WTC11 (cell line): Measurements from ENCODE around the gene PTPRB. TPM values are rescaled to one million over a fixed set of nuclear protein-coding genes. Genes with fewer than 3 reads are reported as not detected.

Experiments
- ATAC-seq: fragments of 200-7000 bp; cut with Tn5 transposase; 2 replicates; pipeline ENCODE4 v1.10.0; 2021; ENCODE audit warnings: mild to moderate bottlenecking, moderate library complexity
- CTCF ChIA-PET: fragments of 300-600 bp; sonication (Branson Sonifier 250); formaldehyde crosslinking; loops from one replicate; lab custom pipeline; 2021; ENCODE audit warnings: antibody characterized with exemption; lab: Charles Lee
- POLR2A ChIA-PET: fragments of 350-600 bp; sonication (Branson Sonifier 250); formaldehyde crosslinking; loops from one replicate; lab custom pipeline; 2021; ENCODE audit warnings: antibody characterized with exemption; lab: Charles Lee
- DNase-seq: peaks from one replicate; pipeline ENCODE4 v3.0.0; 2021; ENCODE audit warnings: low spot score
- H3K27ac Mint-ChIP-seq: 2 replicates; pipeline ENCODE4 v1.8.0; 2021; ENCODE audit warnings: mixed read lengths
- H3K27me3 Mint-ChIP-seq: 2 replicates; pipeline ENCODE4 v1.8.0; 2021; ENCODE audit warnings: low read depth, mild to moderate bottlenecking, moderate library complexity, mixed read lengths
- H3K36me3 Mint-ChIP-seq: 2 replicates; pipeline ENCODE4 v1.8.0; 2021; ENCODE audit warnings: mixed read lengths
- H3K4me1 Mint-ChIP-seq: 2 replicates; pipeline ENCODE4 v1.8.0; 2022; ENCODE audit warnings: mixed read lengths
- H3K4me3 Mint-ChIP-seq: 2 replicates; pipeline ENCODE4 v1.8.0; 2021; ENCODE audit warnings: mild to moderate bottlenecking, moderate library complexity, mixed read lengths
- H3K9me3 Mint-ChIP-seq: 2 replicates; pipeline ENCODE4 v1.8.0; 2021; ENCODE audit warnings: mixed read lengths
- ATF1 ChIP-seq: sonication (generic); formaldehyde crosslinking; IDR thresholded peaks from 2 replicates; pipeline ENCODE4 v1.8.1; 2023; ENCODE audit warnings: mild to moderate bottlenecking, moderate library complexity, missing genetic modification reagents
- CBFB ChIP-seq: sonication (generic); formaldehyde crosslinking; IDR thresholded peaks from 2 replicates; pipeline ENCODE4 v1.8.1; 2022; ENCODE audit warnings: mild to moderate bottlenecking, low read depth, missing genetic modification reagents
- ELF4 ChIP-seq: sonication (generic); formaldehyde crosslinking; IDR thresholded peaks from 2 replicates; pipeline ENCODE4 v1.8.1; 2022; ENCODE audit warnings: low read depth, mild to moderate bottlenecking, moderate library complexity, missing genetic modification reagents
- EMX1 ChIP-seq: fragments of 250-450 bp; sonication (Bioruptor Pico); IDR thresholded peaks from 2 replicates; pipeline ENCODE4 v1.8.0; 2021; ENCODE audit warnings: mild to moderate bottlenecking
- ESRRA ChIP-seq: sonication (generic); formaldehyde crosslinking; IDR thresholded peaks from 2 replicates; pipeline ENCODE4 v1.8.1; 2022; ENCODE audit warnings: mild to moderate bottlenecking, missing genetic modification reagents, borderline replicate concordance
- FOXK1 ChIP-seq: sonication (generic); formaldehyde crosslinking; IDR thresholded peaks from 2 replicates; pipeline ENCODE4 v1.8.0; 2022; ENCODE audit warnings: mild to moderate bottlenecking, moderate library complexity, missing genetic modification reagents
- GRHL2 ChIP-seq: fragments of 250-450 bp; sonication (Bioruptor Pico); IDR thresholded peaks from 2 replicates; pipeline ENCODE4 v1.8.0; 2022; ENCODE audit warnings: mild to moderate bottlenecking, moderate library complexity; ENCODE audit not compliant: insufficient replicate concordance, severe bottlenecking
- HMGA2 ChIP-seq: fragments of 250-450 bp; sonication (Bioruptor Pico); IDR thresholded peaks from 2 replicates; pipeline ENCODE4 v1.4.0; 2021; ENCODE audit warnings: mild to moderate bottlenecking, moderate library complexity
- IRF2 ChIP-seq: sonication (generic); formaldehyde crosslinking; IDR thresholded peaks from 2 replicates; pipeline ENCODE4 v1.8.0; 2022; ENCODE audit warnings: low read depth, missing genetic modification reagents, borderline replicate concordance
- KAT7 ChIP-seq: sonication (generic); formaldehyde crosslinking; IDR thresholded peaks from 2 replicates; pipeline ENCODE4 v1.8.1; 2023; ENCODE audit warnings: missing genetic modification reagents, mild to moderate bottlenecking, borderline replicate concordance
- MLX ChIP-seq: sonication (generic); formaldehyde crosslinking; IDR thresholded peaks from 2 replicates; pipeline ENCODE4 v1.8.1; 2023; ENCODE audit warnings: mild to moderate bottlenecking, missing genetic modification reagents, moderate library complexity
- MXD4 ChIP-seq: fragments of 250-450 bp; sonication (Bioruptor Pico); IDR thresholded peaks from 2 replicates; pipeline ENCODE4 v1.8.0; 2021; ENCODE audit warnings: mild to moderate bottlenecking, moderate library complexity, borderline replicate concordance
- MYBL2 ChIP-seq: sonication (generic); formaldehyde crosslinking; IDR thresholded peaks from 2 replicates; pipeline ENCODE4 v1.8.1; 2023; ENCODE audit warnings: mild to moderate bottlenecking, moderate library complexity, missing genetic modification reagents
- NFE2L1 ChIP-seq: sonication (generic); formaldehyde crosslinking; IDR thresholded peaks from 2 replicates; pipeline ENCODE4 v1.8.1; 2023; ENCODE audit warnings: missing genetic modification reagents
- NR2C2 ChIP-seq: sonication (generic); formaldehyde crosslinking; IDR thresholded peaks from 2 replicates; pipeline ENCODE4 v1.8.0; 2022; ENCODE audit warnings: mild to moderate bottlenecking, missing genetic modification reagents
- PRDM15 ChIP-seq: sonication (generic); formaldehyde crosslinking; IDR thresholded peaks from 2 replicates; pipeline ENCODE4 v1.8.0; 2022; ENCODE audit warnings: missing genetic modification reagents
- PRRX2 ChIP-seq: fragments of 250-450 bp; sonication (Bioruptor Pico); IDR thresholded peaks from 2 replicates; pipeline ENCODE4 v1.8.0; 2021; ENCODE audit warnings: mild to moderate bottlenecking
- TCF7 ChIP-seq: sonication (generic); formaldehyde crosslinking; IDR thresholded peaks from 2 replicates; pipeline ENCODE4 v1.8.0; 2022; ENCODE audit warnings: mild to moderate bottlenecking, low read depth, missing genetic modification reagents, moderate library complexity
- TEAD1 ChIP-seq: sonication (generic); formaldehyde crosslinking; IDR thresholded peaks from 2 replicates; pipeline ENCODE4 v1.8.0; 2022; ENCODE audit warnings: mild to moderate bottlenecking, missing genetic modification reagents
- USF1 ChIP-seq: sonication (generic); formaldehyde crosslinking; IDR thresholded peaks from 2 replicates; pipeline ENCODE4 v1.8.0; 2022; ENCODE audit warnings: mild to moderate bottlenecking, missing genetic modification reagents
- ZNF232 ChIP-seq: sonication (generic); formaldehyde crosslinking; IDR thresholded peaks from 2 replicates; pipeline ENCODE4 v1.8.0; 2022; ENCODE audit warnings: mild to moderate bottlenecking, missing genetic modification reagents
- ZNF396 ChIP-seq: fragments of 250-450 bp; sonication (Bioruptor Pico); IDR thresholded peaks from 2 replicates; pipeline ENCODE4 v1.8.0; 2021; ENCODE audit warnings: mild to moderate bottlenecking, moderate library complexity, borderline replicate concordance
- ZNF416 ChIP-seq: fragments of 250-450 bp; sonication (Bioruptor Pico); IDR thresholded peaks from 2 replicates; pipeline ENCODE4 v1.9.0; 2021; ENCODE audit warnings: mild to moderate bottlenecking, inconsistent platforms
- ZNF512 ChIP-seq: sonication (generic); formaldehyde crosslinking; IDR thresholded peaks from 2 replicates; pipeline ENCODE4 v1.8.1; 2022; ENCODE audit warnings: missing genetic modification reagents, borderline replicate concordance
- ZNF671 ChIP-seq: fragments of 250-450 bp; sonication (Bioruptor Pico); IDR thresholded peaks from 2 replicates; pipeline ENCODE4 v1.8.0; 2021; ENCODE audit warnings: mild to moderate bottlenecking
- total RNA-seq: library from RNA; stranded (reverse); gene quantifications from 3 replicates; pipeline ENCODE4 v1.2.3, GENCODE V29; 2021

PTPRB gene
- total RNA-seq, 1 experiment from 2014 or later: 3.3 TPM

- H3K27me3 Mint-ChIP-seq: no peaks in the 10 kb centered on the region
- H3K27ac Mint-ChIP-seq: no peak overlapping the region
- no peaks in the 10 kb centered on the region for H3K36me3 Mint-ChIP-seq
- POLR2A ChIA-PET: no interaction called here
- TF ChIP-seq ZNF671 (no peak), KAT7 (CRISPR knock-in tag) (no peak), NR2C2 (CRISPR knock-in tag) (no peak), ATF1 (CRISPR knock-in tag) (no peak), HMGA2 (CRISPR knock-in tag) (no peak), ZNF396 (CRISPR knock-in tag) (no peak), MXD4 (CRISPR knock-in tag) (no peak), CBFB (CRISPR knock-in tag) (no peak), ESRRA (CRISPR knock-in tag) (no peak), PRDM15 (CRISPR knock-in tag) (no peak), NFE2L1 (no peak), GRHL2 (no peak), USF1 (CRISPR knock-in tag) (no peak), FOXK1 (CRISPR knock-in tag) (no peak), ZNF512 (no peak), PRRX2 (CRISPR knock-in tag) (no peak), MYBL2 (no peak)
- TF ChIP-seq, all 79 proteins: peak for 0
- Mint-ChIP-seq H3K4me3 (no peak overlapping the region), H3K4me1 (peaks cover 19% of the 10 kb centered on the region; the same call in 1 of the 2 replicates), H3K9me3 (no peaks in the 10 kb centered on the region)
- DNase-seq (no peak), ATAC-seq (no peak)
- CTCF ChIA-PET: no interaction called here
These were observed 11.0 kb downstream of the PTPRB start for GRCh38 chr12:70626180-70626579.

GRCh38 chr12:70619471-70620152 lies 17.6 kb downstream of the PTPRB start:
- no peaks in the 10 kb centered on the region for H3K9me3 Mint-ChIP-seq
- no peak overlapping the region for H3K27ac Mint-ChIP-seq
- peaks cover 38% of the 10 kb centered on the region for H3K4me1 Mint-ChIP-seq
- ChIA-PET POLR2A (no interaction called here), CTCF (interaction anchor here (1.0 kb wide), 2 partner anchors 30 to 100 kb away, joined by 3 to 4 read pairs; no protein-coding TSS in a partner anchor)
- no peaks in the 10 kb centered on the region for H3K36me3 Mint-ChIP-seq
- TF ChIP-seq KAT7 (CRISPR knock-in tag) (no peak), FOXK1 (CRISPR knock-in tag) (no peak), ZNF232 (CRISPR knock-in tag) (no peak), ELF4 (CRISPR knock-in tag) (no peak), ZNF416 (CRISPR knock-in tag) (no peak), HMGA2 (CRISPR knock-in tag) (no peak), MLX (CRISPR knock-in tag) (no peak), ZNF671 (no peak), IRF2 (no peak), EMX1 (no peak), TCF7 (no peak), TEAD1 (CRISPR knock-in tag) (no peak)
- TF ChIP-seq, all 79 proteins: peak for 0
- DNase-seq (no peak), ATAC-seq (no peak)
- H3K27me3 Mint-ChIP-seq: no peaks in the 10 kb centered on the region
- no peak overlapping the region for H3K4me3 Mint-ChIP-seq
